Inferior parietal cortex (tissue), 1 donor: ENCODE data around the gene NAA60.
"Not testable (repeated sequence)": the region's sequence is repeated elsewhere in the genome, so short reads cannot be mapped to it uniquely, and the experiment has no call there.

ENCODE experiments used
- DNase-seq: peaks from one replicate; pipeline ENCODE4 v3.0.0-alpha.2; 2016; ENCODE audit errors: extremely low spot score

Gene NAA60

DNA sequence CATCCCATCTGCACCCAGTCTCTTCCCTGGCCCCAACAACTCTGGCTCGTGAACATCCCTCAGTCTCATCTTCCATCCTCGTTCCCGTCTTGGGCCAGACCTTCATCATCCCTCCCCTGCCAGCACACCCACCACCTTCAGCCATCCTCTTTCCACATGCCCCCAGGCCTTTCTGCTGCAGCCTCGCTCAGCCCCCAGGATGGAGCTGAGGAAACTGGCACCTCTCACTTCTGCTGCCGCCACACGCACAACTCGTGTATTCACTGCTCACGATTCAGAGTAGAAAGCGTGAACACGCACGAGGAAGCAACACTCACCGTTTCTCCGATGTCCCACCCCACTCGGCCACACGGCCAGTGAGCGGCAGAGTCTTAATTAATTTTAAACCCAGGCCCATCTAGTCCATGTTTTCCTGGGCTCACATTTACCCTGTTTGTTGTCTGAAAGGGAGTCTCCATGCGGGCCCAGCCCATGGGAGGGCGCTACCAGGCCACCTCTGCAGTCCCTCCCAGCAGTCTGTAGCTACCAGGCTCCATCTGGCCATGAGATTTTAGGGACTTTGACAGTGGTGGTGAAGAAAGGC is 39.3 kb downstream of the NAA60 start:
- DNase-seq = no peak

DNA sequence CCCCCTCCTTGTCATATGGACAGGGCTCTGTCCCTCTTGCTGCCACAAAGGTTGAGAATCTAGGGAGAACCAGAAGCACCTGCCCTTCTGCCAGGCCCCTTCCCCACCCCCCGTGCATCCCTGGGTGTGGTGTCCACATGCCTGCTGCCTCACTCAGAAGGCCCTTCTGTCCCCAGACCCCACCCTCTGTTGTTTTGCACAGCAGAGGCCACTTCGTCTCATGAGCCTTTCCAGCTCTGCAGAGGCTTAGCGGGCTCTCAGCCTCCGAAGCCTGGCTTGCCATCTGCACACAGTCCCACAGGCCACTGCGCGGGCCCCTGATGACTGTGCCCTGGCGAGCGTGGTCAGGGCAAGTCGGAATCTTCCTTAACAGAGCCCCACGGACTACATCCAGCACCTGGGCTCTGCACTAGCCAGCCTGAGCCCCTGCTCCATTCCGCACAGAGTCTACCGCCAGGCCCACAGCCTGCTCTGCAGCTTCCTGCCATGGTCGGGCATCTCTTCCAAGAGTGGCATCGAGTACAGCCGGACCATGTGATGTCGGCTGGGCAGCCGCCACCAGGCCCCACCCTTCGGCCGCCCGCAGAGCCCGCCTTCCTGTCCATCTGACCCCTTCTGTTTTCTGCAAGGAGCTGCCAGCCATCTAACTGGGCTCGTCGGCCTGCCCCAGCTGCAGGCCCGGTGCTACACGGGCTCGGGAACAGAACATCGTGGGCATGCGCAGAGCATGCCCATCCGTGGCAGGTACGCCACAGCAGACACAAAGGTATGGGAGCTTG is 41.0 kb downstream of the NAA60 start:
- no peak for DNase-seq

DNA sequence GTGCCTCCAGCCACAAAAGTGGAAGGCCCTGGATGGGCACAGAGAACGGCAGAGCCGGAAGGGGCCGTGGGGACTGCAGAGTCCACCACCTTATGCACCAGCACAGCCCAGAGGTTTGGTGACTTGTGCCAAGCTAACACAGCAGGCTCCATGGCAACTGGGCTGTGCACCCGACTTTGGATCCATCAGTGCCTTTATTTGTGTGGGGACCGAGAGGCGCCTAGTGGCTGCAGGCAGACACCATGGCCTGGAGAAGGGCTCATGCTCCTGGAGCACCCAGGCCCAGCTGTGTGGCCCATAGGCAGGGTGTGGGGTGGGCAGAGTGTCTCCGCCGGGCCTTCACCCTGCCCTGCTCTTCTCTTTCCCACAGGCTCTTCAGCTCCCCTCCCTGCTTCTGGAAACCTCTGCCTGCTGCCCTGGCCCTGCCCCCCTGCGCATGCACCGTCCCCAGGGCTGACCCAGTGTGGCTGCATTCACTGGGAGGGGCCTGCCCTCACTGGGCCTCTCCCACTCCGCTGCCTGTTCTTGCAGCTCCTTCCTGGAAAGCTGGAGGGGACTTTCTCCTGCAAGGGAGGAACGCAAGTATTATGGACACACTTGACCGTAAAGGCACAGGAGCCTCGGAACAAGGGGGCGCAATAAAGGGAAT is 41.7 kb downstream of the NAA60 start:
- no peak for DNase-seq

DNA sequence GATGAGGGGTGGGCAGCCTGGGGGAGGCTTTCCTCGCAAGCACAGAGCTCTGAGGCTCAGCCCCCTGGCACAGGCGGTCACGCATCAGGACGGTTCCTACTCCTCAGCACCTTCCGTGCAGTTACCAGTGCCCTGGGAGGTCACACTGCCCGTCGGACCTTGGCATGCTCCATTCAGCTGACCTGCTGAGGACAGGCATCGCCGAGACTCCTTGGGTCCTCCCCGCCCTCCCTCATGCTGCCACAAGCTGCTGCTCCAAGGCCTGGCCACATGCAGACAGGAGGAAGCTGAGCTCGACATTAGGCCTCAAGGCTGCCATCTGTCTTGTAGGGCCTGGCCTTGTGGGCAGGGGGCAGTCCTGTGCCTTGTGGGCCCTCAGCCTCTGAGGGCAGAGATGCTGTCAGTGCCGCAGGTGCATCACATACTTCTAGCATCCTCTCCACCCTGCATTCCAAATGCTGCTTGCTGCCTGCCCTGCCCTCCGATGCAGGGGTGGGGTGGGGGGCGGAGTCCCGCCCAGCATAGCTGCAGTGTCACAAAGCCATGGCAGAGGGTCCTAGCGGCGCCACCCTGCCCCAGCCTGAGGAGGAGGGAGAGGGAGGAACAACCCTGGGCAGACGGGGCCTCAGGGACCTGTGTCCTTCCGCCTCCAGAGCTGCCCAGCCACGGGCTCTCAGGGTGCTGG is 42.5 kb downstream of the NAA60 start:
- no peak for DNase-seq

DNA sequence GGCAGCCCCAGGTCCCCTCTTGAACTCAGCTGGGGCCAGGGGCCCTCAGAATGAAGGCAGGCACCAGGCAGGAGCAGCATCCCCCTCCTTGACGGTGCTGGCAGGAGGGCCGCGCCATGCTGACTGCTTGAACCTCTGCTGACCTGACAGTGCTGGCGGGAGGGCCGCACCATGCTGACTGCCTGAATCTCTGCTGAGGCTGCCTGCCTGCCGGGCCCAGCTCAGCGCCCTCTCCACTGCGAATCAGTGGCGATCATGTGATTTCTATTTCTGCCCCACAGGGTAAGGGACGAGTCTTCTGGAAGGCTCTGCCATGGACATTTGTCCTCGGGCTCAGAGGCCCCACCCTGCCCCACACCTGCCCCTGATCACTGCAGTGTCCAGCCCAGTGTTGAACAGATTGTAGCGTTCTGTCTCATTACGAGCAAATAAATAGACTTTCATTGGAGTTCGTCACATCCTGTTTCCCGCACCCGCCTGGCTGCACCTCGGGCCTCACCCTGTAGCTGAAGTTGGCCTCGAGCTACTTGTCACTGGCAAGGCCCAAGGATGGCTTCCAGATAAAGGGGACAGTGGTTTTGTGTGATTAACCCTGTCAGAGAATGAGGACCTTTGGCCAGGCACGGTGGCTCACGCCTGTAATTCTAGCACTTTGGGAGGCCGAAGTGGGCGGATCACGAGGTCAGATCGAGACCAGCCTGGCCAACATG is 43.2 kb downstream of the NAA60 start:
- DNase-seq = no peak

DNA sequence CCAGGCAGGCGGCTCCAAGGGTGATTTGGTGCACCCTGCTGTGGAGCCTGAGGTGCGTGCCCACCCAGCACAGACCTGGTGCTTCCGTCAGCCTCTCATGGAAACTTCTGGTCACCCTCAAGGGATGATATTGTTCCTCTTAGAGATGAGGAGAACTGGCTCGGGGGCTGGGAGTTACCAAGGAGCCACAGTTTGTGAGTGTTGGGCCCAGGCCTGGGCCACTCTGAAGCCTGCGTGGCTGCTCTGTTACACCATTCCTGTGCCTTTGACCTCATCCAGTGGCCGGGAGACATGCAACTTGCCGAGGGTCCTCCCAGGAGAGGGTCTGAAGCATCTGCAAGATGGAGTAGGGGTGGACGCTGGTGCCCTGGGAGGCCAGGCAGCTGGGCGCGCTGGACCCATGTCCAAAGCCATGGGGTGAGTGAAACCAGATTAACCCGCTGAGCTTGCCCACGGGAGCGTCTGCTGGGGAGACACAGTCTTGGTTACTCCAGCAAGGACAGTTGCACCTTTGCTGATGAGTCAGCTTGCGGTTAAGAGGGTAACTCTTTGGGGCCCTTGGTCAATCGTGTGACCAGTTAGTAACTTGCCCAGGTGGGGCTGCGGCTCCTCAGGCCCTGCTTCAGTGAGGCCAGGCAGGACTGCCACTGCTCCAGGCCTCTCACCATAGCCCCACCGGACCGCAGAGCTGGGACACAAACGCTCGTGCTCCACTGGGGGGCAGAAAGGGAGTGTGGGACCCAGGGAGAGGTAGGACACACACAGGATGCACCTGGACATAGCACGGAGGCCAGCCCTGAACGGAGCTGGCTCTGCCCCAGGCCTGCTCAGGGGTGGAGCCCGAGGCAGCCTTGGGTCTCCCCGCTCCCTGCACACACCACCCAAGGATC is 44.3 kb downstream of the NAA60 start:
- DNase-seq = no peak

DNA sequence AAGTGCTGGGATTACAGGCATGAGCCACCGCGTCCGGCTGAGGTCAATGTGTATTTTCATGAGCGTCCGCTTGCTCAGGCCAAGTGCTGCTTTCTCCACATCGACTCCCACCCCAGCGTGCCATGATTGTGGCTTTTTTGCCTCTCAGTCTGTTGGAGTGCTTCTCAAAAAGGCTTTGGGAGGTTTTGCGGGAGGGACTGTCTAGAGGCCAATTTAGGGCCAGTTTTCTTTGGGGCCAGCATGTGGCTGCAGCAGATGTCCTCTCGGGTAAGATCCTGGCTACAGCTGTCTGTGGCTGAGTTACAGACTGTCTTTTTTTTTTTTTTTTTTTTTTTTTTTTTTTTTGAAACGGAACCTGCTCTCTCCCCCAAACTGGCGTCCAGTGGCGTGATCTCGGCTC is 45.3 kb downstream of the NAA60 start:
- DNase-seq = no peak

DNA sequence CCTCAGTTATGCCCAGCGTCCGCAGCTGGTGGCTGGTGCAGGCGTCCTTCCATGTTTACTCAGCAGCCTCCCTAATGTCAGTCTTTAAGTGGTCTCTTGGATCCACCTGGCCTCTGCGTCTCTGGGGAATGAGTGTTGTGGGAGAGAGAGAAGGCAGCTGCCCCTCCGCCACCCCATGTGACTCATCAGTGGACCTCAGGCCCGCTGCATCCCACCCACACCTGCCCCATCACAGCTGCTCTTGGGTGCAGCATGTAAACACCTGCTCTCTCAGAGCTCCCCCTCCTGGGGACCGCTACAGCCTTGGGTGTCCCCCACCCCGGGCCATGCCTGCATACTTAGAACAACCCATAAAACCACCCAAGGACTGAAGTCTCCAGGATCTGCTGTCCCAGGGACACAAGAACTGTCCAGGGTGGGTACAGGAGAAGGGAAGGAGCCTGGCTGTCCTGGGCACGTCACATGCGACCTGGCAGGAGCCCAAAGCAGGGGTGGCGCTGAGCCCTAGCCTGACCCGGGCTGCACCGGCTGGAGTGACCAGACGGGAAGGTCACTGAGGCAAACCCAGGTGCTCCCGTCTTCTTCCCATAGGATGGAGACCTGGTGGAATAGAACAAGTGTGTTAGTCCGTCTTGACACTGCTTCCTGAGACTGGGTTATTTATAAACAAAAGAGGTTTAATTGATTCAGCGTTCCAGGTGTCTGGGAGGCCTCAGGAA is 47.6 kb downstream of the NAA60 start:
- no peak for DNase-seq

DNA sequence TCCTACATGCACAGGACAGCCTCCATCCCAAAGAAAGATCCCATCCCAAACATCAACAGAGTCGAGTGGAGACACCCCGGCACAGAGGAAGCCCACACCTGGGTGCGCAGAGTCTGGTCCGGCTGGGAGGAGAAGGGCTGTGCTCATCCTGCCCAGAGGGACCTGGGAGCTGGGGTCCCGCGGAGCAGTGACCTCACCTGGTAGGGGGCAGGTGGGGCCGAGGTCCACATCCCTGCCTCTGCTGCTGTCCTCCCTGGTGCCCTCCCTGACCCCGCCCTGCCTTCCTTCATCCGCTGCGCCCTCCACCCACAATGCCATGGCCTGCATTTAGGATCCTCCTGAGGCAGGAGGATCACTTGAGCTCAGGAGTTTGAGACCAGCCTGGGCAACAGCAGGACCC is 48.9 kb downstream of the NAA60 start:
- no peak for DNase-seq

DNA sequence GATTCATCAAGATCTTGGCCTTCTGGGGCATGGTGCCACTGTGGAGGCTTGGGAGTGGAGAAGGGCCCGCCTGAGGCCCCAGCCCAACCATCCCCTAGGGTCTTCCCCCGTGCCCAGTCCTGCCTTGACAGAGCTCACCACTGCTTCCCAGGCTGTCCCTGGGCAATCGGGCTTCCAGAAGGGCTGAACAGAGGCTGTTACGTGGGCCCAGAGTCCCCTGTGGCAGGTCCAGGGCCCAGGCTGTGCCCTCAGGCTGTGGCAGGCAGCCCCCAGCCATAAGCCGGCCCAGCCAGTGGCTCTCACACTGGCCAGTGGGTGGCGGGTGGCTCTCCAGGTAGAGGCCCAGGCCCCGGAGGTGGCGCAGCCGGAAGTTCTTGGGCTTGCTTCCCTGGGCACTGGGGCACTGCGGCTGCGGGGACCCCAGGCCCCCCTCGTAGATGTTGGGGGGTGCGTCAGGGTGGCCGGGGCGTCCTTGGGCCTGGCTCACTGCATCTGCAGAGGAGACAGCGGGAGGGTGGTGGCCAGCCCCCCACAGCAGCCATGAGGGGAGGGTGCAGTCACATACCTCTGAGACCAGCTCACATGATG is 51.0 kb downstream of the NAA60 start:
- no peak for DNase-seq

DNA sequence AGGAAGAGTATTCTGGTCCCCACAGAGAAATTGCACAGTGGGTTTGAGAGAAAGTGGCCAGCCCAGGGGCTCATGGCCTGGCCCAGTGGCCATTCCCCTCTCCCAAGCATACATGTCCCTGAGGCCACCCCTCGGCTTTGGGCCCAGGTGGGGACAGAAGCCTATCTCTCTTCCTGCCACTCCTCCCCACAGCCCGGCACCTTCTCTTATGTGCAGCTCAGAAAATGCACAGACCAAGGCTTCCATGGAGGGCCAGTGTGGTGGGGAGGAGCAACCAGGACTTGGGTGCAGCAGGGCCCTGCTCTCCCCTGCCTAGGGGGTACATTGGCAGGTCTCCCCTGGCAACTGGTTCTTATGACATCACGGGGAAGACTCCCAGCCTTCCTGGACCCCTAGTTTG is 51.7 kb downstream of the NAA60 start, which contains the start of gene C16orf90:
TSS of gene C16orf90 (minus strand) at position 314 of the 400 bp plus-strand sequence. CDS start at position 246, 68 bp downstream.
- no peak for DNase-seq

DNA sequence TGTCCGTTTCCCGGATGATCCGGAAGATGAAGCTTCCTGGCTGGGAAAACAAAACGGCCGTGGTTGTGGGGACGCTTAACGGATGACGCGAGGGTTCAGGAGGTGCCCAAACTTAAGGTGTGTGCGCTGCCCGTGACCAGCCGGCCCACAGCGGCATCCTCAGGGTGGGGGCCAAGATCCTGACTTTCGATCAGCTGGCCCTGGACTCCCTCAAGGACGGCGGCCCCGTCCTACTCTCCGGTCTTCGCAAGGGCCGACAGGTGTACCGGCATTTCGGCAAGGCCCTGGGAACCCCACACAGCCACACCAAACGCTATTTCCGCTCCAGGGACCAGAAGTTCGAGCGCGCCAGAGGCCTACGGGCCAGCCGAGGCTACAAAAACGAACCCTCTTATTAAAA is 52.9 kb downstream of the NAA60 start:
- DNase-seq = no peak

DNA sequence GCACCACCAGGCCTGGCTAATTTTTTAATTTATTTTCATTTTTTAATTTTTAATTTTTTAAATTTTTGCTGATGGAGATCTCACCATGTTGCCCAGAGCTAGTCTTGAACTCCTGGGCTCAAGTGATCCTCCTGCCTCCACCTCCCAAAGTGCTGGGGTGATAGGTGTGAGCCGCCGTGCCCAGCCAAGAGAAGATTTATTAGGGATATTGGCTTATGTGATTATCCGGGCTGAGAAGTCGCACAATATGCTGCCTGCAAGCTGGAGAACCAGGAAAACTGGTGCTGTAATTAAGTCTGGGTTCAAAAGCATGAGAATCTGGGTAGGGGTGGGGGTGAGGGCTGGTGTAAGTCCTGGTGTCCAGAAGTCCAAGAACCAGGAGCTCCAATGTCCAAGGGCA is 54.3 kb downstream of the NAA60 start:
- DNase-seq = no peak

DNA sequence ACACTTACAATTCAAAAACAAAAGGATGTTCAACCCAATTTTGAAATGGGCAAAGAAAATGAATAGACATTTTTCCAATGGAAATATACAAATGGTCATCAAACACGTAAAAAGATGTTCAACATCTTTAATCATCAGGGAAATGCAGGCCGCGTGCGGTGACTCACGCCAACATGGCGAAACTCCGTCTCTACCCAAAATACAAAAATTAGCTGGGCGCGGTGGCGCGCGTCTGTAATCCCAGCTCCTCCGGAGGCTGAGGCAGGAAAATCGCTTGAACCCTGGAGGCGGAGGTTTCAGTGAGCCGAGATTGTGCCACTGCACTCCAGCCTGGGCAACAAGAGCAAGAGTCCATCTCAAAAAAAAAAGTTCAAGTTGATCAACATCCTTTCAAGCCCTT is 55.5 kb downstream of the NAA60 start:
- DNase-seq = no peak

DNA sequence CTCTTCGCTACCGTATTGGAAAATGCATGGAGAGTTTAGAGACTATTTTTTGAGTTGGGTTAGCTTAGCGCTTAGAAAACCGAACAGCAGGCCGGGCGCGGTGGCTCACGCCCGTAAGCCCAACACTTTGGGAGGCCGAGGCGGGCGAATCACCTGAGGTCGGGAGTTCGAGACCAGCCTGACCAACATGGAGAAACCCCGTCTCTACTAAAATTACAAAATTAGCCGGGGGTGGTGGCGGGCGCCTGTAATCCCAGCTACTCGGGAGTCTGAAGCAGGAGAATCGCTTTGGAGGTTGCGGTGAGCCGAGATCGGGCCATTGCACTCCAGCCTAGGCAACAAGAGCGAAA is 57.9 kb downstream of the NAA60 start:
- not testable (repeated sequence) for DNase-seq

DNA sequence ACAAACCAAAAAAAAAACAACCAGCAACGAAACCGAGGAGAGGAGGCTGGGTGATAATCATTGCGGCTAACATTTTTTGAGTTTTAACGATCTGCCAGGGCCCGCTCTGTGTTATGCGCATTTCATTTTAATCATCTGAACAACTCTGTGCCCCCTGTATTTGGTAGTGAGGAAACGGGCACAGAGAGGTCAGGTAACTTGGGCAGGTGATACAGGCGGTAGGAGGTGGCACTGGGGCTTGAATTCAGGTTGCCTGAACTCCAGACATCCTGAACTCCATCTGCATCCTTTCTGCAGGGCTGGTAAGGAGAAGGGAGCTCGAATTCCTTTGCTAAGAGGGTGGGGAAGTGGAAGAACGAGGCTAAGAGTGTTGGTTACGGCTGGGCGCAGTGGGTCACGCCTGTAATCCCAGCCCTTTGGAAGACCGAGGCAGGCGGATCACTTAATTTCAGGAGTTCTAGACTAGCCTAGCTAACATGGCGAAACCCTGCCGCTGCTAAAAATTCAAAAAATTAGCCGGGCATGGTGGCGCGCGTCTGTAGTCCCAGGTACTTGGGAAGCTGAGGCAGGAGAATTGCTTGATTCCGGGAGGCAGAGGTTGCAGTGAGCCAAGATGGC is 58.4 kb downstream of the NAA60 start:
- DNase-seq = no peak

DNA sequence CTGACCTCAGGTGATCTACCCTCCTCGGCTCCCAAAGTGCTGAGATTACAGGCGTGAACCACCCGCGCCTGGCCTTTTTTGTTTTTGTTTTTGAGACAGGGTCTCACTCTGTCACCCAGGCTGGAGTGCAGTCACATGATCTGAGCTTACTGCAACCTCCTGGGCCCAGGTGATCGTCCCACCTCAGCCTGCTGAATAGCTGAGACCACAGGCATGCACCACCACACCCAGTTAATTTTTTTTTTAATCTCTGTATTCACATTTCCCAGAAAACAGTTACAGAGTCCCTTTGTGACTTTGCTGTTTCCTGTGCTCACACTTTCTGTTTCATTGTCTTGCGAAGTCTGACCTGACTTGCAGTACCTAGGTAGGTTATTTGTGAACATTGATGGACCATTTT is 60.0 kb downstream of the NAA60 start:
- no peak for DNase-seq

DNA sequence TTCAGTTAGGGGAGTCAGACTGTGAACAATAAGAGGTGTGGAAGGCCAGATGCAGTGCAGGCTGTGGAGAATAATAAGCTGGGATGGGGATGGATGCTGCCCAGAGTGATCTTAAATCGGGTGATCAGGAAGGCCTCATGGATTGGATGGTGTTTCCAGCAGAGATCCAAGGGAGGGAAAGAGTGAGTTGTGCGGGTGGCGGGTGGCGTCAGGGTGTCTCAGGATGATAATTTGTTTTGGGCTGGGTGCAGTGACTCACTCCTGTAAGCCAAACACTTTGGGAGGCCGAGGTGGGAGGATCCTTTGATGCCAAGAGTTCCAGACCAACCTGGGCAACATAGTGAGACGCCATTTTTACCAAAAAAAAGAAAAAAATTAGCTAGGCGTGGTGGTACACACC is 65.3 kb downstream of the NAA60 start:
- no peak for DNase-seq

DNA sequence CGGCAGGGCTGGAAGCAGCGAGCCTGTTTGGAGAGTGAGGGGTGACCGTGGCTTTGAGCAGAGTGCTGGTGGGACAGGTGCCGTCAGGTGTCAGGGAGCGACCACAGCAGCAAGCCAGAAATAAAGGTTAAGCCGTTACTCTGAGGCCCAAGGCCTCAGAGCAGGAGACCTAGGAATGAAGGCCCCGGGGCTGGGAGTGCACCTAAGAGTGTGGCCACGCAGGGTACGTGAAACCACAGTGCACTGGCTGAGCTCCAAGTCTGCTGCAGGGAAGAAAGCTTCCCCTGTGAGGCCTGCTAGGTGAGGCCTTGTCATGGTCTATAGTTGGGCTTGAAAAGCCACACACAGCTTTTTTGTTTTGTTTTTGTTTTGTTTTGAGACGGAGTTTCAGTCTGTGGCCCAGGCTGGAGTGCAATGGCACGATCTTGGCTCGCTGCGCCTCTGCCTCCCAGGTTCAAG is 66.0 kb downstream of the NAA60 start:
- no peak for DNase-seq
